IPS DF 4.7 (cell line): Measurements from ENCODE around the gene DISC1.
"Not testable (repeated sequence)": the region's sequence is repeated elsewhere in the genome, so short reads cannot be mapped to it uniquely, and the experiment has no call there.

Source experiments
- DNase-seq: peaks from one replicate; pipeline ENCODE4 v3.0.0-alpha.2; 2013; ENCODE audit warnings: low spot score; ENCODE audit errors: extremely low read depth

DISC1 gene

DNA sequence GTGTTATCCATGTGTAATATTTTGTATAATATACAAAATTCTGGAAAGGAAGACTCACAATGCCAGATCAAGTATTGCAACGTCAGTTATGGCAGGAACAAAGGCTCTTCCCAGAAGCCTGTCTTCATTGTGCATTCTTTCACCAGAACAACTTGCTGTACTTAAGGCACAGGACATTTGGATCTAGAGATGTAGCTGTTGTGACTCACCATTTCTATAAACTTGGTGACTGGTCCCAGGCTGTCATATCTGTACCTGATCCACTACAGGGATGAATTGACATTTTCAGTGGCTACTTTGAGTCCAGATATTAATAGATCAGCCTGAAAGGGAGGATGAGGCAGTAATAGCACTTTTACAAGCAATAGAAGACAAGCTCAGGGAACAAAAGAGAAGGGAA, 299.8 kb downstream of the DISC1 start:
- DNase-seq, result no peak

DNA sequence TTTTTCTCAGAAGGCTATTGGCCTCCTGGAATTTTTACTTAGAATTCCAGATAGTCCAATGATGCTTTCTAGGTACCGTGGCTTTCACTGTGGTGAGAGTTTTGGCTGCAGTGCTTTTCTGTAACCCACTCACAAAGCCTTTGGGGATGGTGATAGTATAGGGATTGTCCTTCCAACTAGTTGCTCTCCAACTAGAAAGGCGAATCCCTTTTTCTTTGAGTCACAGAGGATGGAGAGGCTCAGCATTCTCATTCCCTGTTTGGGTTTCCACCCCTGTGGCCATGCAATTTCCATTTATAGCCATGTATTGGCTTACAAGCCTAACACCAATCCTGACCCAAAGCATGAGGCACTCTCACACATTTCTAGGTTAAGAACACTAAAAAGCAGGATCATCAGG, 300.3 kb downstream of the DISC1 start:
- no peak for DNase-seq

DNA sequence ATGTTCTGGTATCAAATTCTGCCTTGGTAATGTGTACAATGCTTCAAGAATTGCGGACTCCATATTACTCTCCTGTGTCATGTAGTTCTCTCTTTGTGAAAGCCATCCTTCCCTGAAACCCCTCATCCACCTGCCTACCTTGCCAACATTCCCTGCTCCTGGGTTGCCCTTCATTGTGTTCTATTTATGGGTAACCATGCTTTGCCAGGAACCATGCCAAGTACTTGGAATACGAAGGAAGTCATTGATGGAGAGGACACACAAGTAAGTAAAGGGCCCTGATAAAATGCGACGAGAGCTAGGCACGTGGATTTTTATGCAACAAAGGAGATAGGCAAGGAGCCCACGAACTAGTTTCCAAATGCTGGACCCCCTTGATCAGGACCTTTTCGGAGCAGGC, 300.8 kb downstream of the DISC1 start:
- DNase-seq, result no peak

DNA sequence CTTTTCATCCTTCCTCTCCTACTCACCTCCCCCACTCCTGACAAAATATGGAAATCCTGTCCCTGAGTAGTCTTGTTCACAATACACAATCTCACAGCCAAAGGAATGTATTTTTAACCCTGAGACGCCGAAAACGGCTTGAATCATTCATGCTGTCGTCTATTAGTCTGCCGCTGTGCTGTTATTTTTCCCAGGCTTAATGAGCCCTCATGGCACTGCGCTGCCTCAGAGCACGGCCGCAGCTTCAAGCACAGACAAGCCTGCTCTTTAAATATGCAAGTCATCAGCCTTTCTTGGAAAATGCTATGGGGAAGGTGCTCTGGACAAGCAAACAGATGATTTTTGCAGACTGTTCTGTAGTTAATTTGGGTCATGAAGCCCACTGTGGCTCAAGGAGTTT, 302.7 kb downstream of the DISC1 start:
- DNase-seq, result no peak

DNA sequence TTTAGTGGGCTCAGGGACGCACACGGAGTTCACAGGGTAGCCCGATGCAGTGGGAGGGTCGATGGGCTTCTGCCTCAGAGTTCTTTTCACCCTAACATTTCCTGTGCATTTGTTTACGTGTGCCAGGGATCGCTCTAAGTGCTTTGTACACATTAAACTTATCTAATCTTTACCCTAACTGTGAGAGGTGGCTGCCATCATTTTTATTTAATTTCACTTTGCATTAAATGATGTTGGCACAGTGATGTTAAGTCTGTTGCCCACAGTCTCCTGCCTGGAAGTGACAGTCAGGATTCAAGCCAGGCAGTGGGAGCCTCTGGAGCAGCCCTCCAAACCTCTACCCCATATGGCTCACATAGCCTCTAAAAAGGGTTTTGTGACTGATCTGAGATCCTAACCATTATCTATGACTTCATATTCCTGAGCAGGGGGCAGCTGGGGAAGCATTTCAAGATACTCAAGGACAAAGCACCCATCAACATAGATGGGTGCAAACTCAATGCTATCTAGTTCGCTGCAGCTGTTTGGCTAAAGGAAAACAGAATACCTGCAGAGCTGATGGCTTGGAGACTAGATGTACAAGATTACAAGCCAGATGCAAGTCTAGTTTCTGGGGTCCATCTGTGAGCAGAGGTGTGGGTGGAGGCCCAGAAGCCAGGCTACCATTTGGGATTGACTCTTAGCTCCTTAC, 303.8 kb downstream of the DISC1 start:
- no peak for DNase-seq

DNA sequence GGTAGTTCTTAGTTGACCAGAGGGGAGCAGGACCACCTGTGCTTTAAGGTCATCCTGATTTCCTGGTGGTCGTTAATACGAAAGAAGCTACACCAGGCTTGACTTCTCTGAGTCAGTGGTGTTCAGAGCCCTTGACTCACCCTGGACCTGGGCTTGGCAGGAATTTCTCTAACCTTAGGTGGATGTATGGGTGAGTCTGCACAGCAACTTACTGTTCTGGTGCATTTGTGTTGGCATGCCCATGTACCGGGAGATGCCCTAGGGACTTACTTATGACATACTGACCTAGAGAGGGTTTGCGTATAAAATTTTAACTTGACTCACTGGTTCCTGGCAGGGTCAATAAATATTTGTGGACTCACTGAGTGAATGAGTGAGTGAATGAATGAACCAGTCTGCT, 304.6 kb downstream of the DISC1 start:
- DNase-seq, result no peak

DNA sequence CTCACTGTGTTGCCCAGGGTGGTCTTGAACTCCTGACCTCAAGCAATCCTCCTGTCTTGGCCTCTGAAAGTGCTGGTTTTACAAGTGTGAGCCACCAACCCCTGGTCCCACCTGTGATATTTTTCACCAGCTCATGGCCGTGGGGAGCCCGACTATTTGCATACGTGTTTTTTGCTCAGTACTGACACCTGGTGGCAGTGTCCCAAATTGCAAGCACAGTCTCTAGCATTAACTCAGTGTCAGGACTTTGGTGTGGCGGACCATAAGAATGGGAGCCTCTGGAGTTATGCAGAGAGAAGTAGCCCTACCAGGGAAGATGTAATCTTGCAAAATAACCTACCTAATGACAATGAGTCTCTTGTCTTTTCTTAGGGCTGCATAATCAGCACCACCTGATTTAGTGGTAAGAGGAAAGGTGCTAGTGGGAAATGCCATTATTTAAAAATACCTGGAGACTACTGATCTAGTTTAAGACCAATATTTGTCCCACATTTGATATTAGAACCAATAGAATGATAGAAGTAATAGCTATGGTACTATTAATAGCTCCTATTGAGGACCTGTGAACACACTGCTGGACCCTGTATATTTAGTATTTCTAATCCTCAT, 305.4 kb downstream of the DISC1 start:
- peak; percentile 68 for DNase-seq

DNA sequence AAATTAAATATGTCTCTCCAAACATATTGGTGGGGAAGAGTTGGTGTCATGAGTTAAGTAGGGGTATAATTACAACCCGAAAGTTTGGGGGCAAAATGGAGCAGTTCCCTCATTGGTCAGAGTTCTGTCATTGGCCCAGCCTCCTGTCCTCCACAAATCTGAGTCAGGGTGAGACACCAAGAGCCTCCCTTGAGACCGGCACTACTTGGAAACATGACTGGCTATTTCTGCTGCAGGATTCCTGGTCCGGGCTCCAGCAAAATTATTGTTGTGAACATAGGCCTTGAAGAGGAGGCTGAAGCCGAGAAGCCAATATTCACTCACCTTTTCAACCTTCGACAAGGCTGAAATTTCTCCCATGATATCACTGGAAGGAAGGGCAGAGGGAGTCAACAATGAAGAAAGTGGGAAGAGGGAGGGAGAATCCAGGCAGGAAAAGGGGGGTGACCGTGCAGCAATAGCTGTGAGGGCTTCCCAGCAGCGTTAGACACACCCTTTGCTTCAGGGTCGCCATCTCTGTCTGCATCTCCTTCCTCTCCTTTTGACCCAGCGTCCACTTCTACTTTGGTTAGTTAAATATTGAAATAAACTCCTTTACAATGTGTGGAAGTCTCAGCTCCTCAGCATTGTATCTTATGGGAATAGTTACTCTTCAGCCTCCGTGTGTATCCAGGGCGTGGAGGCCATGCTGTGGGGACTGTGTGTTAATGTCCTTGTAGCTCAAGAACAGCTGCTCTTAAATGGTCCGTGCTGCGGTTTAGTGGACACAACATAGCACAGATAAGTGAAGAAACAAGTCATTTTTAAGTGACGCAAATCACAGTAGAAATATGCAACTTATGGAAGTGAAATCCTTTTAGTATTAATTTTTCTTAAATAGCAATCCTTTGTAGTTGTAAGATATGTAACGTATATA, 307.4 kb downstream of the DISC1 start:
- DNase-seq, result no peak

DNA sequence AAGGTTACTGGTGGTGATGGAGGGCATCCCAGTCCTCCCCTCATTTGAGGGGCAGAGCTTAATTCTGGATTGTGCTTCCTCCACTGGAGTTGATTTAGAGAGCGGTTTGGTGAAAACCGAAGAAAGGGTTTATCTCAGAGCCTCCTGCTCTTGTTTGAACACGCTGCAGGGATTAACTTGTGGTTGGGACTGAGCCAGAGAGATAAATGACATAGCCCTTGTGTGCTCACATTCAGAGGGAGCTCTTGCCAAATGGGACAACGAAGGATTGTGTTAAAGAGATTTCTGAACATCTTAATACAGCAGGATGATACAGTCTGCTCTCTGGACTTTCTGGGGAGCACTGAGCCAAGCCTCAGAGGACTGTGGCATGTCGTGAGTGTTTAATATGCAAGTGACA, 308.2 kb downstream of the DISC1 start:
- DNase-seq, result no peak

DNA sequence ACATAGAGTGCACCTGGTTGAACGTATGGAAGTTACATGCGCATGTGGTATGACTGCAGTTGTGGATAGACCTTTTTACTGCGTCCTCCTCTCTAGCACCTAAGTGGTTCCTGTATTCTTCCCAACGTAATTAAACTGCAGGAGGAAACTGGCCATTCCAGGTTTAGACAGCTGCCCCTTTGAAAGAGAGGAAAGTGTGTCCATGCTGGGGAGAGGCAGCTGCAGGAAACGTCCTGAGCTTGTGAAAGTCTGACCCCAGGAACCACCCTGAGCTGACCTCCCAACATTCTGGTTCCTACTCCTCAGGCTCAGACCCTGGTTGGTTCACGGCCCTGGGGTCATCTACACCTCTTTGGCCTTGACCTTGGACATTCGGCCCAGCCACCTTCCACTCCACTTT, 309.3 kb downstream of the DISC1 start:
- DNase-seq, result no peak

DNA sequence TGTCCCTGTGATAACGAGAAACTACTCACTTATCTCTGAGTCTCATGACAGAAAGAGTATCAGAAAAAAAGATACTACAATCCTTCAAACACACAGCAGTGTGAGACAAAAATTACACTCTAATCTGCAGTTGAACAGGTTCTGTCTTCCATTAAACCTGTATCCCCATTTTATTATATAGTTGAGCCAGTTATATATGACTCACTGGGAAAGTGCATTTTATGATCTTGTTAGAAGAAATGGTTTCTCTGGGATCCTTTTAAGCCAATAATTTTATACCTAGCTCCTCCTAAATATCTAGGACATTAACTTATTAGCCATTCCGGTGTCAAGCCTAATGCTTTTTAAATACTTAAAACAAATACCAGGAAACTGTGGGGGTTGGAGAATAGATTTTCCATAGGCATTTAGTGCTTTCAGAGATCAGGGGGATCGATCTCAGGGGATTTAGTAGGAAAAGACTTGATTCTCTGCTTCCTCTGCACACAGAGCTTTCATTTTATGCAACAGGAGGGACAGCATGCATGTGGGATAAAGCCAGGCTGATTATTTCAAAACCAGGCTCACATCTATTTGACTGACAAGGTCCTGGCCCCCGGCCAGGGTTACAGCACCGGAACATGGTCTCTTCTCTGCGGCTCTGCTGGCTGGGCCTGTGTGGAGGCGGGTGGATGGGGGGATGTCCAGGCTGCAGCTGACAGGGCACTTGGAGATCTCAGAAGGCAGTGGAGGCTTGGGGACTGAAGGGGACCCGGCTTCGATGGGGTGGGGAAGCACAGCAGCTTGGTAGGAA, 310.6 kb downstream of the DISC1 start:
- no peak for DNase-seq

DNA sequence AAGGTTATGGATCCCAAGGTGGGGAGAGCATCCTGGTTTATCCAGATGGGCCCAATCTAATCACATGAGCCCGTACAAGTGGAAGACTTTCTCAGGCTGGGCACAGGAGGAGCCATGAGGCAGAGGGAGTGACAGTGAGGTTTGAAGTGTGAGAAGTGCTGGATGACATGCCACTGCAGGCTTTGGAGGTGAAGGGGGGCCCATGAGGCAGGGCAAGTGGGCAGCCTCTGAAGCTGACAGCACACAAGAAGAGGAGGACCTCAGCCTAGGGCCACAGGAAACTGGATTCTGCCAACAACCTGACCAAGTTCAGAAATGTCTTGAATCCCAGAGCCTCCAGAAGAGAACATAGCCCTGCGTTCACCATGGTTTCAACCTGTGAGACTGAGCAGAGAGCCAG, 311.6 kb downstream of the DISC1 start:
- DNase-seq, result no peak

DNA sequence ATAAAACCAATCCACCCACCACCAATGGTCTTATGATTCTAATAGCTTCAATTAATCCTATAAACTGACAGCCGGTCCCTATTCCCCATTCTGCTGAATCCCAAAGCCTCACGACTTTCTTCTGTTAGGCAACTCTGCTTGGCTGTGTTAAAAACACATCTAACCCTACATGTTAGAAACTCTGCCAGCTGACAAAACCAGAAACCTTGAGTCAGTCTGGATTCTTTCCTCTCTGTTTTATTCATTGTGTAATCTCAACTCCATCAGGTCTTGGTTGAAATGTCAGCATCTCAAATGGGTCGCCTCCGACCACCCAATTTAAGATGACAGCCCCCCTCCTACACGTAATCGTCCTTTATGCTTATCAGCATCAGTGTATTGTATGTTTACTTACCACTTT, 312.1 kb downstream of the DISC1 start:
- no peak for DNase-seq

DNA sequence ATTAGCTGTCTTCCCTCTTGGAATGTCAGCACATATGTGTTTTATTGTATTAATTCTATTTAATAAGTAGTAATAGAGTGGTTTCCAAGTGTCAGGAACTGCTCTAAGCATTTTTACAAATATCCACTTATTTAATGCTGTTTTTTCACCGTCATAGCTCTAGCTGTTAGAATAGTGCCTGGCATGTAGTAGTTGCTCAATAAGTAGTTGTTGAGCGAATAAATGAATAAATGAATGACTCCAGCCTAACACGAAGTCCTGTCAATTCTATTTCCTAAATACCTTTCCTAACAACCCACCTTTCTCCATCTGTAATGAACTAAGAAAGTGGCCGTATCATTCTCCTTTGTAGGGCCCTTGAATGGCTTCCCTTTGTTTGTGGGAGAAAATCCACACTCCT, 312.5 kb downstream of the DISC1 start:
- no peak for DNase-seq

DNA sequence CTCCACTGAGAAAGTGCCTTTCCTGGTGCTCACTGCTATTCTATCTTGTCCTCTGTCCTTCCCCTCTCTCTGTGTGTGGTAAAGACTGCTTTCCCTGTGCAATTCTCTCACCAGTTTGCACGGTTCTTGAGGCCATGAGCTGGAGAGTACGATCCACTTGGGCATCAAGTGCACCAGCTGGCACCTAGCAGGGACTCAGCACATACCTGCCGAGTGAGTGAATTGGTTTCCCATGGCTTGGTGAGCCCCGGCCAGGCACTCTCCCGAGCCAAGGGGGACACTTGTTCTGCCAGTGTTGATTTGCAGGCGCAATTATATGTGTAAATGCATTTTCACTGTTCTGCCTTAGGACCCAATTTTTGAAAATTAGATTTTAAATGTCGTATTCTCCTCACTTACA, 313.5 kb downstream of the DISC1 start:
- DNase-seq, result no peak

DNA sequence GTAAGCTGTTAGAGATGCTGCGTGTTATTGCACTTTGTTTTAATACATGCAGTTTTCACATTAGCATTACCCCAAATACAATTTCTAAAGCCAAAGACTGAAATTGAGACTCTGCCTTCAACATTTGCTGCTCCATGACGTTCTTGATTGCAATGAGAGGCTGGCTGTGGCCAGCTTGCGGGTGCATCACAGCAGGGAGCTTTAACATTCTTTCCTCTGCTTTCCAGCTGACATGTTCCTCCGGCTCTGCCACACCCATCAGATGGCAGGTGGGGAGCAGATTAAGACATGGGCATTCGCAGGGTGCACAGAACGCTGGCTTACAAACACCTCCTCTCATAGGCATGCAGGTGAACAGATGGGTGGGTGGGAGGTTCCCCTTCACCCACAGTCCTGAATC, 314.1 kb downstream of the DISC1 start:
- no peak for DNase-seq

DNA sequence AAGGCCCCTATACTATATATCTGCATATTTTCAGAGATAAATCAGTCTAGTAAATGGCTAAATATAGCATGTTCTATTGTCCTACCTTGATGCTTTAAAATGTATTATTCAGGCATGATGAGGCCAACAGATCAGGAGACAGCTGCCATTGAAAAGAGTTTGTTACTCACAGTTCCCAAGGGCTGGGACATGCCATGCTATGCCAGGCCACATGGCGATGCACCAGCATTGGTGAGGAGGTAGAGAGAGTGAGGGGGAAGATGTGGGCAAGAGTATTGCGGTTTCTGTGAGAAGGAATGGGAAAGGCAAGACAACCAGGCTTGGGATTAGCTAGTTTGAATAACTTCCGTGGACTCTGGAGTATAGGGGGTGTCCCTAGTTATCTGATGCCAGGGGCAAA, 316.5 kb downstream of the DISC1 start:
- DNase-seq, result no peak

DNA sequence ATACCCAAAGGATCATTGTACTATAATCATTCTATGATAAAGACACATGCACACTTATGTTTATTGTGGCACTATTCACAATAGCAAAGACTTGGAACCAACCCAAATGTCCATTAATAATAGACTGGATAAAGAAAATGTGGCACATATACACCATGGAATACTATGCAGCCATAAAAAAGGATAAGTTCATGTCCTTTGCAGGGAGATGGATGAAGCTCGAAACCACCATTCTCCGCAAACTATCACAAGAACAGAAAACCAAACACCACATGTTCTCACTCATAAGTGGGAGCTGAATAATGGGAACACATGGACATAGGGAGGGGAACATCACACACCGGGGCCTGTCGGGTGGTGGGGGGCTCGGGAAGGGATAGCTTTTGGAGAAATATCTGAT, 321.5 kb downstream of the DISC1 start:
- not testable (repeated sequence) for DNase-seq

DNA sequence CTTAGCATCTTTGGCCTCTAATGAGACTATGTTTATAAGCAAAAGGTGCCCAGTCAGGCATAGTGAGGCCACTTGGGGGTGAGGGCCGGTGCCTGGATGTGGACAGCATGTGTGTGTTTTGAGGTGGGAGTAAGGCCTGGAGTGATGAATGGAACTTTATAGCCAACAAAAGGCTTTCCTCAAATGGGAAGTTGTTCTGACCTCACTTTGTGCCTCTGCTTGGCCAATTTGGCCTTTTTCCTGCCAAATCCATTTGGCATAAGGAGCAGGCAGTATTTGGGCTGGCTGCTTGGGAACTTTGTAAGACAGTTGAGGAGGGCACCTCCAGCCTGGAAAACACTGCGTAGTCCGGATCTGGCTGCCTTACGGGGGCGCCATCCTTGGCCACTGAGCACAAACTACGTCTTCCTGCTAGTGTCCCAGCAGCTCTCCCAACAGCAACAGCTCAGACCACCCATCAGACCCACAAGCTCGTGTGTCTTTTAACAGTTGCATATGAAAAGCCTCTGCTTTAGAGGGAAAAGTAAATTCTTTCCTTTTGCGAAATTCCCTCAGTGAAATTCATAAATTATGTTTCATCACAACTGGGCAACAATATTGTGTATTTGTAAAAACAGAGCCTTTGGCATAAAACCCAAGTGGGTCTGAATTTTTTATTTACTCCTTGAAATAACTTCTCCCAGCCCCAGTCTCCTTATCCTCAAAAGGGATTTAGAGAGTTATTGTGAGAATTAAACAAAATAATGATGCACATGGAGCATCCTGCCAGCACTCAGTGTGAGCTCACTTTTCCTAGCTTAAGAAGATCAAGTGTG, 322.9 kb downstream of the DISC1 start:
- peak; percentile 14 for DNase-seq

DNA sequence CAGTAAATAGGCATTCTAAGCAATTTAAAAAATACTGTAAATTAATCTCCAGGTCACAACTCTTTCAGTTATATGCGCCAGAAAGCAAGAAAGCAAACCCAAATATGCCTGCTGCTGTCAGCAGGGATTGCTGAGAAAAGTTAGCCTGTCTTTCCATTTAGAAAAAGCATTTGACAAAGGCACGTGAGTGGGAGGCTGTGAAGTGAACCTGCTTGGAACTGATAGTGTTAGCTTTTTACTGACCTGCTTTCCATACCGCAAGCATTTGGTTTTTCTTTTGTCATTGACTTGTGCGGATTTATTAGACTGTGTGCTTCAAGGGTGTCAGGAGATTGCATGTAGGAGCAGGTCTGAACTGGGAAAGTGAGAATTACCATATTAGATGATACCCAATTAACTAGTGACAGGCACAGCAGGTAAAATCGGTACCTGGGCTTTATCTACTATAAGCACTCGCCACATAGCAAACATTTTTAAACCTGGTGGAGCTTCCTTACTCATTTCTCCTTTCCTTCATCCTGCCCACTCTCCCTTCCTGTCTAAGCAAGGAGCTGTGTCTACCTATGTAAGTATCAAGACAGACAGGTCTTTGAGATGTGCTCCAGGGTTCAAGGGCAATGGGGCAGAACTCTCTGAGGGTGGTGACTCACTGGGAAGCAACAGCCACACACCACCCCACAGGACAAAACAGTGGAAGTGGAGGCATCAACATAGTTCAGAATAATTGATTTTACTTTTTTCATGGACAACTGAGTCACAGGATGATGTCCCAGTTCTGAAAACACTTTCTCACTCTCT, 323.9 kb downstream of the DISC1 start:
- DNase-seq, result no peak
